ENCODE data around the gene BMPR1B. TPM values are rescaled to one million over a fixed set of nuclear protein-coding genes. Genes with fewer than 3 reads are reported as not detected.

The BMPR1B gene
- total and polyA plus RNA-seq, 2 of the 8 experiments (the other 6 are each of a cell fraction or from before 2014, with no cell fraction given) = 0.14 to 1.1 TPM

- H4K91ac ChIP-seq (replicated peaks; ENCODE audit: insufficient read length, low read length) = no peak overlapping the region
- no peaks in the 10 kb centered on the region for H3K27me3 ChIP-seq (replicated peaks in 1 of 4; ENCODE audit: control insufficient read depth in 3 of 4, extremely low read depth in 1 of 4, insufficient read depth in 3 of 4, low read length in 3 of 4)
- no peaks in the 10 kb centered on the region for H3K79me2 ChIP-seq (ENCODE audit: control insufficient read depth in 1 of 2, insufficient read depth in 2 of 2, low read length in 2 of 2)
- H3K23ac ChIP-seq (ENCODE audit: insufficient read length) = no peak overlapping the region
- 55% methylated on average over 18 of the region's 18 CpGs; no CpG with 5 or more reads in 1 of the 2 experiments for WGBS, 2 experiments (ENCODE audit: extremely low coverage in 1 of 2, insufficient coverage in 1 of 2, insufficient read length in 1 of 2, insufficient replicate concordance in 2 of 2, low coverage in 1 of 2, low lambda C conversion rate in 2 of 2, missing lambda C conversion rate in 1 of 2)
- ChIA-PET POLR2A (ENCODE audit: partially characterized antibody) (no interaction called here), CTCF (ENCODE audit: partially characterized antibody) (interaction anchor here (0.7 to 2.9 kb wide), 7 partner anchors 11 to 854 kb away, joined by 3 to 13 read pairs (median 4); no protein-coding TSS in a partner anchor)
- H3K79me1 ChIP-seq (ENCODE audit: low read depth, low read length) = no peaks in the 10 kb centered on the region; the same call in 1 of the 2 replicates
- no peak overlapping the region for H2BK12ac ChIP-seq (ENCODE audit: low read depth, low read length)
- no peaks in the 10 kb centered on the region for H3K23me2 ChIP-seq (ENCODE audit: low read depth, low read length)
- H3K4me3 ChIP-seq (ENCODE audit: extremely low read depth in 1 of 4, insufficient read depth in 2 of 4, low read depth in 3 of 4, low read length in 4 of 4) = peak overlapping the region in 1 of 4 experiments; percentile 34; a peak in 1 of 8 replicates
- H2BK15ac ChIP-seq (ENCODE audit: low read length) = no peak overlapping the region
- H3K4me2 ChIP-seq (ENCODE audit: insufficient read depth in 1 of 2, low read depth in 2 of 2, low read length in 2 of 2) = peak overlapping the region; percentile 42 to 43; a peak in 3 of 4 replicates
- H4K20me1 ChIP-seq (replicated peaks in 1 of 2; ENCODE audit: control insufficient read depth in 1 of 2, insufficient read depth in 2 of 2, low read length in 2 of 2) = no peaks in the 10 kb centered on the region
- H3K4ac ChIP-seq (replicated peaks; ENCODE audit: insufficient read length, low read depth, low read length) = no peak overlapping the region
- H3K9me3 ChIP-seq (ENCODE audit: insufficient read depth in 2 of 2, low read depth in 1 of 2, low read length in 1 of 2) = peaks cover 10 to 16% of the 10 kb centered on the region in 2 experiments; a peak in 3 of 4 replicates
- DNase-seq (ENCODE audit: low read depth in 1 of 2, low spot score in 2 of 2) = peak in 1 of 2 experiments; percentile 59
- peaks cover 0 to 13% (median 5%) of the 10 kb centered on the region in 4 experiments; a peak in 4 of 7 replicates for H3K4me1 ChIP-seq (replicated peaks in 1 of 4; ENCODE audit: control insufficient read depth in 3 of 4, insufficient read depth in 4 of 4, low read length in 3 of 4)
- TF ChIP-seq CTCF (IDR thresholded peaks at IDR 0.05; ENCODE audit: control extremely low read depth in 1 of 3, insufficient read depth in 1 of 3, low read depth in 1 of 3, low read length in 3 of 3) (peak; percentile 19 to 39 (median 35); a peak in 3 of 4 replicates), CTBP2 (IDR thresholded peaks at IDR 0.05; ENCODE audit: borderline replicate concordance, insufficient read depth, insufficient read length, low read length) (peak; percentile 22), GABPA (IDR thresholded peaks at IDR 0.05; ENCODE audit: borderline replicate concordance, insufficient read depth, low read length) (no peak), RAD21 (IDR thresholded peaks at IDR 0.05 in 1 of 2, conservative IDR thresholded peaks at IDR 0.05 in 1 of 2; ENCODE audit: low read depth in 2 of 2, low read length in 2 of 2) (peak; percentile 35 to 51; a peak in 3 of 4 replicates)
- H2BK20ac ChIP-seq (ENCODE audit: low read length) = no peak overlapping the region
- H2AK5ac ChIP-seq (ENCODE audit: low read depth, low read length) = no peak overlapping the region
- no peak overlapping the region for H3K18ac ChIP-seq (ENCODE audit: extremely low read depth, low read length)
- no peak overlapping the region for H4K5ac ChIP-seq (ENCODE audit: insufficient read length, low read depth, low read length)
- FAIRE-seq = no peak
- no peak overlapping the region for H3K9ac ChIP-seq (replicated peaks in 1 of 4; ENCODE audit: extremely low read depth in 1 of 4, low read depth in 3 of 4, low read length in 3 of 4)
- no peak overlapping the region for H2AFZ ChIP-seq (ENCODE audit: low read length)
- no peak overlapping the region for H3K27ac ChIP-seq (ENCODE audit: low read depth, low read length)
- H3K14ac ChIP-seq (ENCODE audit: insufficient read length) = no peak overlapping the region
- H4K8ac ChIP-seq (ENCODE audit: extremely low read depth, insufficient read depth, low read length) = 0 out of 2 replicates have a peak overlapping the region, but pooled peaks have one; percentile 1
- no peak overlapping the region for H2BK5ac ChIP-seq (ENCODE audit: low read depth, low read length)
- H3K36me3 ChIP-seq (ENCODE audit: control insufficient read depth in 2 of 4, insufficient read depth in 4 of 4, low read length in 3 of 4) = peaks cover 0 to 4% (median 0%) of the 10 kb centered on the region in 4 experiments; a peak in 1 of 8 replicates
- no peak overlapping the region for H3K56ac ChIP-seq (replicated peaks; ENCODE audit: insufficient read length, low read depth, low read length)
- no peak overlapping the region for H2BK120ac ChIP-seq (replicated peaks; ENCODE audit: low read depth, low read length)
These were observed 423.7 kb downstream of the BMPR1B start for GRCh38 chr4:95181243-95181995.

All from H1 (cell line).